NCI-H187 (cell line): Measurements from ENCODE around the gene PGBD5.

Experiments used
- DNase-seq, 2 experiments: peaks; one replicate each; lab custom pipeline; 2025; lab: John Stamatoyannopoulos, UW

The PGBD5 gene

GRCh38 chr1:230396966-230397365 lies 29.2 kb downstream of the PGBD5 start:
- DNase-seq = no peak

GRCh38 chr1:230395932-230396331 lies 30.2 kb downstream of the PGBD5 start:
- DNase-seq = no peak

- no peak for DNase-seq
These were observed 31.4 kb downstream of the PGBD5 start for GRCh38 chr1:230394741-230395140.

GRCh38 chr1:230394134-230394533 lies 32.0 kb downstream of the PGBD5 start:
- no peak for DNase-seq

- DNase-seq = no peak
These were observed 32.4 kb downstream of the PGBD5 start for GRCh38 chr1:230393722-230394121.

- no peak for DNase-seq
These were observed 33.1 kb downstream of the PGBD5 start for GRCh38 chr1:230392920-230393521.

- DNase-seq = no peak
These were observed 33.6 kb downstream of the PGBD5 start for GRCh38 chr1:230392536-230392909.

GRCh38 chr1:230391776-230392535 lies 34.2 kb downstream of the PGBD5 start:
- DNase-seq = no peak

GRCh38 chr1:230390371-230390770 lies 35.8 kb downstream of the PGBD5 start:
- DNase-seq = no peak

- DNase-seq = no peak
These were observed 38.3 kb downstream of the PGBD5 start for GRCh38 chr1:230387876-230388275.

- DNase-seq = no peak
These were observed 38.8 kb downstream of the PGBD5 start for GRCh38 chr1:230387296-230387695.

- DNase-seq = no peak
These were observed 39.4 kb downstream of the PGBD5 start for GRCh38 chr1:230386637-230387262.

- no peak for DNase-seq
These were observed 40.2 kb downstream of the PGBD5 start for GRCh38 chr1:230385930-230386329.

- DNase-seq = no peak
These were observed 41.0 kb downstream of the PGBD5 start for GRCh38 chr1:230385158-230385450.

GRCh38 chr1:230384380-230385157 lies 41.6 kb downstream of the PGBD5 start:
- DNase-seq = no peak

- DNase-seq = no peak
These were observed 42.7 kb downstream of the PGBD5 start for GRCh38 chr1:230383425-230383824.

GRCh38 chr1:230382001-230382491 lies 44.1 kb downstream of the PGBD5 start:
- DNase-seq = no peak

GRCh38 chr1:230381585-230381984 lies 44.5 kb downstream of the PGBD5 start:
- DNase-seq = no peak

GRCh38 chr1:230381049-230381467 lies 45.1 kb downstream of the PGBD5 start:
- DNase-seq = no peak

GRCh38 chr1:230379928-230380327 lies 46.2 kb downstream of the PGBD5 start:
- no peak for DNase-seq

- DNase-seq = no peak
These were observed 46.7 kb downstream of the PGBD5 start for GRCh38 chr1:230379462-230379861.

- DNase-seq = no peak
These were observed 48.3 kb downstream of the PGBD5 start for GRCh38 chr1:230377851-230378250.

- DNase-seq = no peak
These were observed 48.8 kb downstream of the PGBD5 start for GRCh38 chr1:230377324-230377723.
